HG03064 (cell line): ENCODE data around the gene HTRA3.

Experiments
- ATAC-seq: cut with Tn5 transposase; IDR thresholded peaks from one replicate; pipeline ENCODE4 v1.9.1; 2021; ENCODE audit warnings: low read depth; ENCODE audit not compliant: unreplicated experiment

HTRA3 gene

GRCh38 chr4:8321771-8322170, 52.2 kb downstream of the HTRA3 start:
- ATAC-seq = no peak

GRCh38 chr4:8322794-8323704, 53.5 kb downstream of the HTRA3 start:
- no peak for ATAC-seq

GRCh38 chr4:8323947-8324555, 54.5 kb downstream of the HTRA3 start:
- no peak for ATAC-seq

GRCh38 chr4:8324640-8325239, 55.2 kb downstream of the HTRA3 start:
- ATAC-seq = no peak

- no peak for ATAC-seq
Observed at GRCh38 chr4:8325291-8325973, 55.9 kb downstream of the HTRA3 start.

GRCh38 chr4:8326206-8326605, 56.7 kb downstream of the HTRA3 start:
- no peak for ATAC-seq

GRCh38 chr4:8328456-8328855, 58.9 kb downstream of the HTRA3 start:
- ATAC-seq = no peak

- no peak for ATAC-seq
Observed at GRCh38 chr4:8328866-8329559, 59.5 kb downstream of the HTRA3 start.

GRCh38 chr4:8329560-8329858, 60.0 kb downstream of the HTRA3 start:
- no peak for ATAC-seq

- ATAC-seq = no peak
Observed at GRCh38 chr4:8329859-8330761, 60.6 kb downstream of the HTRA3 start.

GRCh38 chr4:8330821-8331574, 61.4 kb downstream of the HTRA3 start:
- ATAC-seq = no peak

- no peak for ATAC-seq
Observed at GRCh38 chr4:8331575-8331955, 62.0 kb downstream of the HTRA3 start.

- no peak for ATAC-seq
Observed at GRCh38 chr4:8332038-8332857, 62.7 kb downstream of the HTRA3 start.

- ATAC-seq = no peak
Observed at GRCh38 chr4:8332891-8333331, 63.4 kb downstream of the HTRA3 start.

- no peak for ATAC-seq
Observed at GRCh38 chr4:8333726-8334460, 64.3 kb downstream of the HTRA3 start.

GRCh38 chr4:8334786-8335460, 65.4 kb downstream of the HTRA3 start:
- no peak for ATAC-seq

GRCh38 chr4:8335848-8336247, 66.3 kb downstream of the HTRA3 start:
- ATAC-seq = no peak
